Smooth muscle cell (in vitro differentiated cells): Measurements from ENCODE around the gene PPIF. TPM values are rescaled to one million over a fixed set of nuclear protein-coding genes. Genes with fewer than 3 reads are reported as not detected.

ENCODE experiments used
- DNase-seq: peaks from one replicate; lab custom pipeline; 2025; ENCODE audit not compliant: unreplicated experiment; lab: John Stamatoyannopoulos, UW
- H2AFZ ChIP-seq: fragments of 200-600 bp; sonication (generic); 2 replicates; pipeline ENCODE4 v1.6.0; 2016; ENCODE audit warnings: antibody characterized with exemption, low read depth, mild to moderate bottlenecking
- H3F3A ChIP-seq: fragments of 200-600 bp; sonication (generic); 2 replicates; pipeline ENCODE4 v1.6.0; 2017; ENCODE audit warnings: antibody characterized with exemption, low read depth
- H3K27ac ChIP-seq: fragments of 200-600 bp; sonication (generic); 2 replicates; pipeline ENCODE4 v1.5.1; 2016; ENCODE audit warnings: low read depth, mild to moderate bottlenecking
- H3K27me3 ChIP-seq: fragments of 200-600 bp; sonication (generic); 2 replicates; pipeline ENCODE4 v1.6.1; 2016; ENCODE audit warnings: low read depth, mild to moderate bottlenecking
- H3K36me3 ChIP-seq: fragments of 200-600 bp; sonication (generic); 2 replicates; pipeline ENCODE4 v1.5.1; 2016; ENCODE audit warnings: low read depth
- H3K4me1 ChIP-seq: fragments of 200-600 bp; sonication (generic); 2 replicates; pipeline ENCODE4 v1.5.1; 2016; ENCODE audit warnings: low read depth
- H3K4me2 ChIP-seq: fragments of 200-600 bp; sonication (generic); 2 replicates; pipeline ENCODE4 v1.6.0; 2016; ENCODE audit warnings: mild to moderate bottlenecking
- H3K4me3 ChIP-seq: fragments of 200-600 bp; sonication (generic); 2 replicates; pipeline ENCODE4 v1.5.1; 2016; ENCODE audit warnings: mild to moderate bottlenecking
- H3K79me2 ChIP-seq: fragments of 200-600 bp; sonication (generic); 2 replicates; pipeline ENCODE4 v1.6.0; 2016; ENCODE audit warnings: low read depth, mild to moderate bottlenecking
- H3K9ac ChIP-seq: fragments of 200-600 bp; sonication (generic); 2 replicates; pipeline ENCODE4 v1.6.0; 2016; ENCODE audit warnings: low read depth
- H3K9me3 ChIP-seq: fragments of 200-600 bp; sonication (generic); replicated peaks from 2 replicates; pipeline ENCODE4 v1.5.1; 2016; ENCODE audit warnings: low read depth
- H4K20me1 ChIP-seq: fragments of 200-600 bp; sonication (generic); 2 replicates; pipeline ENCODE4 v1.6.0; 2016; ENCODE audit warnings: low read depth
- WGBS: methylation state at CpG from one replicate; pipeline ENCODE4 v1.1.7; 2016; ENCODE audit warnings: low lambda C conversion rate; 5-methylcytosine and 5-hydroxymethylcytosine counted together
- polyA plus RNA-seq: library from polyadenylated mRNA; unstranded; fragments of >200 nt; fragmentation: Nextera tagmentation; extraction: Ambion mirVana; gene quantifications from 2 replicates; pipeline ENCODE4 v1.2.1, GENCODE V29; 2016
- total RNA-seq: library from RNA; depleted of rRNA; stranded (reverse); fragments of >200 nt; gene quantifications from 2 replicates; pipeline ENCODE4 v1.2.3, GENCODE V29; 2014
- TF ChIP-seq, protein P1 (sequence below): fragments of 200-600 bp; sonication (generic); IDR thresholded peaks from 2 replicates; pipeline ENCODE4 v1.5.1; 2017; ENCODE audit warnings: borderline replicate concordance, mild to moderate bottlenecking, antibody characterized with exemption; ENCODE audit not compliant: insufficient read depth, poor library complexity, severe bottlenecking

PPIF gene
- total and polyA plus RNA-seq, 2 experiments from 2014 or later: 24.3 to 29.7 TPM

DNA sequence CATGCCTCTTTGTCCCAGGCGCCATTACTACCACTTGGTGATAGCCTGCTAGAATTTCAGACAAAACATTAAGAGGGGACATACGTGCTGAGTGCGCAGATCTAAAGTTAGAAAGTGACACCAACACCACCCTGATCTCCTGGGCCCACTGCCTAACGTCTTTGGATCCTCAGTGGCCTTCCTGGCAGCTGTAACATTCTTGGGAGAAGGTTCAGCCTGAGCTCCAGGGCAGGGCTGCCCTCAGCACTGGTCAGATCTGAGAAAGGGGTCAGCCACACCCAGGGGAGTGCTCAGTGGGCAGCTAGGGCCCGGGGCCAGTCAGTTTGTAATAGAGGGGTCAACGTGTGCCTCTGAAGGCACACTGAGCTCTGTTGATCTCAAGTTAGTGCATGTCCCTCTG, 49.8 kb downstream of the PPIF start:
- H3K9ac ChIP-seq: peak overlapping the region; percentile 87
- H4K20me1 ChIP-seq: no peaks in the 10 kb centered on the region
- no peak for DNase-seq
- H3K9me3 ChIP-seq: no peaks in the 10 kb centered on the region
- 69% methylated on average over 6 of the region's 6 CpGs for WGBS
- no peak overlapping the region for H3K4me3 ChIP-seq
- H3K4me1 ChIP-seq: peaks cover 30% of the 10 kb centered on the region
- H2AFZ ChIP-seq: no peak overlapping the region
- peak overlapping the region; percentile 70 for H3K4me2 ChIP-seq
- H3K27me3 ChIP-seq: no peaks in the 10 kb centered on the region
- H3K27ac ChIP-seq: peak overlapping the region; percentile 97
- peaks cover 32% of the 10 kb centered on the region for H3F3A ChIP-seq
- H3K36me3 ChIP-seq: no peaks in the 10 kb centered on the region
- TF ChIP-seq, protein P1, sequence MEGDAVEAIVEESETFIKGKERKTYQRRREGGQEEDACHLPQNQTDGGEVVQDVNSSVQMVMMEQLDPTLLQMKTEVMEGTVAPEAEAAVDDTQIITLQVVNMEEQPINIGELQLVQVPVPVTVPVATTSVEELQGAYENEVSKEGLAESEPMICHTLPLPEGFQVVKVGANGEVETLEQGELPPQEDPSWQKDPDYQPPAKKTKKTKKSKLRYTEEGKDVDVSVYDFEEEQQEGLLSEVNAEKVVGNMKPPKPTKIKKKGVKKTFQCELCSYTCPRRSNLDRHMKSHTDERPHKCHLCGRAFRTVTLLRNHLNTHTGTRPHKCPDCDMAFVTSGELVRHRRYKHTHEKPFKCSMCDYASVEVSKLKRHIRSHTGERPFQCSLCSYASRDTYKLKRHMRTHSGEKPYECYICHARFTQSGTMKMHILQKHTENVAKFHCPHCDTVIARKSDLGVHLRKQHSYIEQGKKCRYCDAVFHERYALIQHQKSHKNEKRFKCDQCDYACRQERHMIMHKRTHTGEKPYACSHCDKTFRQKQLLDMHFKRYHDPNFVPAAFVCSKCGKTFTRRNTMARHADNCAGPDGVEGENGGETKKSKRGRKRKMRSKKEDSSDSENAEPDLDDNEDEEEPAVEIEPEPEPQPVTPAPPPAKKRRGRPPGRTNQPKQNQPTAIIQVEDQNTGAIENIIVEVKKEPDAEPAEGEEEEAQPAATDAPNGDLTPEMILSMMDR: no peak
- peaks cover 34% of the 10 kb centered on the region for H3K79me2 ChIP-seq

DNA sequence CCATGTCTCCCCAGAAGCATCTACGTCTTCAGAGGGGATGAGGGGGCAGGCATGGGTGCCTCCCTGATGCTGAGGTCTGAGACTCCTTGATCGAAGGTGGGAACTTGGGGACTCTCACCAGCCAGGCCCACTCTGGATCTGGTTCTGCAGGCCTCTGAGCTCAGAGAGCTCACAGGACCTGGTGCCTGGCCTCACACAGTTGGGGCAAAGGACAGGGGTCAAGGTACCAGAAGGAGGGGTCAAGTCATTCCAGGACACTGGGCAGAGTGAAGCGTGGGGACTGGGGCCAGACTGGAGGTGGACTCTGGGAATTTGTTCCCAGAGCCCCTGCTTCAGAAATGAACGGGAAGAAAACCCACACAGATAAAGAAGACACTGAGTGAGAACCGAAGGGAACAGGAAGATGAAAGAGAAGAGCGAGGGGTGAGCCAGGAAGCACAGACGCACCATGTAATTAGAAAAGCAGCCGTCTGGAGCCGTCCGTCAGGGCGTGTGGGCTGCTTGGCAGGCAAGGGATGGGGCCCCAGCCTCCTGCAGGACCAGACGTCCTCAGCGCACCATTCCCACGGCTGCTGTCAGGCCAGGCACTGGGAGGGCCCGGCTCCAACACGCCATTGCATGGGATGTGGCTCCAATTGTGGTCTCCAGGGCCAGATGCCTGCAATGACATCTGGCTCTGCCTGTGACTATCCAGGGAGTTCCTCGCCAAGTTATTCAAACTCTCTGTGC, 50.5 kb downstream of the PPIF start:
- Histone ChIP-seq H4K20me1 (no peaks in the 10 kb centered on the region), H3K27ac (peak overlapping the region; percentile 97), H3K9me3 (no peaks in the 10 kb centered on the region), H3F3A (peaks cover 34% of the 10 kb centered on the region), H2AFZ (no peak overlapping the region), H3K79me2 (peaks cover 40% of the 10 kb centered on the region), H3K9ac (peak overlapping the region; percentile 87), H3K27me3 (no peaks in the 10 kb centered on the region), H3K4me3 (no peak overlapping the region), H3K4me1 (peaks cover 30% of the 10 kb centered on the region), H3K36me3 (no peaks in the 10 kb centered on the region), H3K4me2 (peak overlapping the region; percentile 70)
- DNase-seq: peak; percentile 42
- TF ChIP-seq, protein P1: no peak
- 9% methylated on average over 17 of the region's 17 CpGs for WGBS

DNA sequence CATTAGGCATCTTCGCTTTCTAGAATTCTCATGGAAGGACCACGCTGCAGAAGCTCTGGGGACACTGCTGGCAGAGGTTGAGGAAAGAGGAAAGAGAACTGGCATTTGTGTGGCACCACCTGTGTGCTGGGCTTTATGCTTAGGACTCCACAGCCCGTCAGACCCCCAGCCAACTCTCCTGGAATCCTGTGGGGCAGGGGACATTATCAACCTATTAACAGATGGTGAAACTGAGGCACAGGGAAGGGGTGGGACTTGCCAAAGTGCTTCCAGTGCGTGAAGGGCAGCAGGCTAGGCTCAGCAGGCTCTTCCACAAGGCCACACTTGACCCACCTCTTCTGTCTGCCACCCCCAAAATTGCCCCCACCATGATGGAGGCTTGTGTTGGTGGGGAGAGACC, 51.4 kb downstream of the PPIF start:
- no peaks in the 10 kb centered on the region for H3K9me3 ChIP-seq
- peak overlapping the region; percentile 70 for H3K4me2 ChIP-seq
- H3F3A ChIP-seq: peaks cover 40% of the 10 kb centered on the region
- peaks cover 38% of the 10 kb centered on the region for H3K4me1 ChIP-seq
- no peak overlapping the region for H2AFZ ChIP-seq
- peaks cover 44% of the 10 kb centered on the region for H3K79me2 ChIP-seq
- 95% methylated on average over 4 of the region's 4 CpGs for WGBS
- no peak for DNase-seq
- H3K9ac ChIP-seq: peak overlapping the region; percentile 87
- H4K20me1 ChIP-seq: no peaks in the 10 kb centered on the region
- H3K27me3 ChIP-seq: no peaks in the 10 kb centered on the region
- no peaks in the 10 kb centered on the region for H3K36me3 ChIP-seq
- TF ChIP-seq, protein P1: no peak
- peak overlapping the region; percentile 97 for H3K27ac ChIP-seq
- no peak overlapping the region for H3K4me3 ChIP-seq
